Measurements from ENCODE around the gene MYBPH.

Gene MYBPH

GRCh38 chr1:203210988-203211387 is 35.4 kb upstream of the MYBPH start:
- H3K4me3 ChIP-seq (replicated peaks; ENCODE audit: low read depth, low read length): no peak overlapping the region
- TF ChIP-seq CTCF (IDR thresholded peaks at IDR 0.05; ENCODE audit: low read depth, low read length, missing control alignments): no peak
- no peak for DNase-seq (ENCODE audit: extremely low read depth, low read depth)

- TF ChIP-seq CTCF (IDR thresholded peaks at IDR 0.05; ENCODE audit: low read depth, low read length, missing control alignments): no peak
- H3K4me3 ChIP-seq (replicated peaks; ENCODE audit: low read depth, low read length): no peak overlapping the region
- DNase-seq (ENCODE audit: extremely low read depth, low read depth): no peak
Observed at GRCh38 chr1:203210350-203210749, 34.7 kb upstream of the MYBPH start.

GRCh38 chr1:203208181-203208580 is 32.6 kb upstream of the MYBPH start:
- no peak for TF ChIP-seq CTCF (IDR thresholded peaks at IDR 0.05; ENCODE audit: low read depth, low read length, missing control alignments)
- DNase-seq (ENCODE audit: extremely low read depth, low read depth): no peak
- no peak overlapping the region for H3K4me3 ChIP-seq (replicated peaks; ENCODE audit: low read depth, low read length)

GRCh38 chr1:203207751-203208150 is 32.1 kb upstream of the MYBPH start:
- TF ChIP-seq CTCF (IDR thresholded peaks at IDR 0.05; ENCODE audit: low read depth, low read length, missing control alignments): no peak
- no peak overlapping the region for H3K4me3 ChIP-seq (replicated peaks; ENCODE audit: low read depth, low read length)
- no peak for DNase-seq (ENCODE audit: extremely low read depth, low read depth)

GRCh38 chr1:203206129-203206687 is 30.6 kb upstream of the MYBPH start:
- no peak for DNase-seq (ENCODE audit: extremely low read depth, low read depth)
- no peak for TF ChIP-seq CTCF (IDR thresholded peaks at IDR 0.05; ENCODE audit: low read depth, low read length, missing control alignments)
- H3K4me3 ChIP-seq (replicated peaks; ENCODE audit: low read depth, low read length): no peak overlapping the region

- DNase-seq (ENCODE audit: extremely low read depth, low read depth): no peak
- TF ChIP-seq CTCF (IDR thresholded peaks at IDR 0.05; ENCODE audit: low read depth, low read length, missing control alignments): no peak
- no peak overlapping the region for H3K4me3 ChIP-seq (replicated peaks; ENCODE audit: low read depth, low read length)
Observed at GRCh38 chr1:203204756-203205155, 29.1 kb upstream of the MYBPH start.
